ENCODE results near the gene SLC25A43.

GRCh38 chrX:119393144-119393543, 6.0 kb upstream of the SLC25A43 start:
- TF ChIP-seq, protein P1, sequence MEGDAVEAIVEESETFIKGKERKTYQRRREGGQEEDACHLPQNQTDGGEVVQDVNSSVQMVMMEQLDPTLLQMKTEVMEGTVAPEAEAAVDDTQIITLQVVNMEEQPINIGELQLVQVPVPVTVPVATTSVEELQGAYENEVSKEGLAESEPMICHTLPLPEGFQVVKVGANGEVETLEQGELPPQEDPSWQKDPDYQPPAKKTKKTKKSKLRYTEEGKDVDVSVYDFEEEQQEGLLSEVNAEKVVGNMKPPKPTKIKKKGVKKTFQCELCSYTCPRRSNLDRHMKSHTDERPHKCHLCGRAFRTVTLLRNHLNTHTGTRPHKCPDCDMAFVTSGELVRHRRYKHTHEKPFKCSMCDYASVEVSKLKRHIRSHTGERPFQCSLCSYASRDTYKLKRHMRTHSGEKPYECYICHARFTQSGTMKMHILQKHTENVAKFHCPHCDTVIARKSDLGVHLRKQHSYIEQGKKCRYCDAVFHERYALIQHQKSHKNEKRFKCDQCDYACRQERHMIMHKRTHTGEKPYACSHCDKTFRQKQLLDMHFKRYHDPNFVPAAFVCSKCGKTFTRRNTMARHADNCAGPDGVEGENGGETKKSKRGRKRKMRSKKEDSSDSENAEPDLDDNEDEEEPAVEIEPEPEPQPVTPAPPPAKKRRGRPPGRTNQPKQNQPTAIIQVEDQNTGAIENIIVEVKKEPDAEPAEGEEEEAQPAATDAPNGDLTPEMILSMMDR (IDR thresholded peaks at IDR 0.05), result no peak
- no peak for TF ChIP-seq POLR2A (IDR thresholded peaks at IDR 0.05)

All from stomach (tissue), 4 donors.